OCI-LY1 (cell line): ENCODE data around the gene NTSR1.

Source experiments
- H2AFZ ChIP-seq: fragments of 200-600 bp; sonication (generic), shearing (Covaris generic); 2 replicates; pipeline ENCODE4 v1.6.0; 2014; ENCODE audit warnings: antibody characterized with exemption, mild to moderate bottlenecking, low read length
- H3F3A ChIP-seq: fragments of 200-600 bp; sonication (generic), shearing (Covaris generic); 2 replicates; pipeline ENCODE4 v1.6.0; 2014; ENCODE audit warnings: mild to moderate bottlenecking, antibody characterized with exemption, low read length, moderate library complexity; ENCODE audit not compliant: insufficient read depth
- H3K27ac ChIP-seq: fragments of 200-600 bp; sonication (generic); 2 replicates; pipeline ENCODE4 v1.5.1; 2014; ENCODE audit warnings: low read length, mixed run types, mild to moderate bottlenecking, low read depth; ENCODE audit not compliant: poor library complexity, severe bottlenecking
- H3K27me3 ChIP-seq: fragments of 200-600 bp; sonication (generic); 2 replicates; pipeline ENCODE4 v1.6.0; 2014; ENCODE audit warnings: antibody characterized with exemption, mild to moderate bottlenecking, low read length, moderate library complexity; ENCODE audit not compliant: insufficient read depth
- H3K36me3 ChIP-seq: fragments of 200-600 bp; sonication (generic); 2 replicates; pipeline ENCODE4 v1.6.1; 2014; ENCODE audit warnings: mild to moderate bottlenecking, antibody characterized with exemption, low read length, moderate library complexity, mixed read lengths; ENCODE audit not compliant: insufficient read depth
- H3K4me1 ChIP-seq: fragments of 200-600 bp; sonication (generic); 2 replicates; pipeline ENCODE4 v1.5.1; 2014; ENCODE audit warnings: mild to moderate bottlenecking, low read length, moderate library complexity; ENCODE audit not compliant: insufficient read depth, severe bottlenecking
- H3K4me2 ChIP-seq: fragments of 200-600 bp; sonication (generic), shearing (Covaris generic); 2 replicates; pipeline ENCODE4 v1.6.1; 2014; ENCODE audit warnings: low read length
- H3K4me3 ChIP-seq: fragments of 200-600 bp; sonication (generic); 2 replicates; pipeline ENCODE4 v1.5.1; 2014; ENCODE audit warnings: low read length, low read depth, mild to moderate bottlenecking, mixed read lengths; ENCODE audit not compliant: poor library complexity, severe bottlenecking
- H3K79me2 ChIP-seq: fragments of 200-600 bp; shearing (Covaris generic); 2 replicates; pipeline ENCODE4 v1.6.1; 2016; ENCODE audit warnings: mixed run types, low read length, mixed read lengths; ENCODE audit not compliant: insufficient read depth
- H3K9ac ChIP-seq: fragments of 200-600 bp; sonication (generic), shearing (Covaris generic); 2 replicates; pipeline ENCODE4 v1.6.1; 2014; ENCODE audit warnings: mild to moderate bottlenecking, low read length, mixed read lengths
- H3K9me2 ChIP-seq: fragments of 200-600 bp; sonication (generic), shearing (Covaris generic); 2 replicates; pipeline ENCODE4 v1.6.1; 2014; ENCODE audit warnings: low read depth, mild to moderate bottlenecking, low read length, mixed read lengths
- H3K9me3 ChIP-seq: fragments of 200-600 bp; shearing (Covaris generic); 2 replicates; pipeline ENCODE4 v1.6.1; 2014; ENCODE audit warnings: low read length, mixed read lengths
- H4K20me1 ChIP-seq: fragments of 200-600 bp; sonication (generic), shearing (Covaris generic); 2 replicates; pipeline ENCODE4 v1.6.0; 2016; ENCODE audit warnings: mild to moderate bottlenecking, low read length; ENCODE audit not compliant: insufficient read depth
- CTCF ChIP-seq: fragments of 200-600 bp; sonication (generic), shearing (Covaris generic); IDR thresholded peaks from 2 replicates; pipeline ENCODE4 v1.5.1; 2017; ENCODE audit warnings: mild to moderate bottlenecking, antibody characterized with exemption, low read length, moderate library complexity, mixed read lengths
- EZH2 ChIP-seq: fragments of 200-600 bp; sonication (generic), shearing (Covaris generic); IDR thresholded peaks from 2 replicates; pipeline ENCODE4 v1.8.0; 2017; ENCODE audit warnings: borderline replicate concordance, mixed run types, mild to moderate bottlenecking, antibody characterized with exemption, low read length, moderate library complexity, mixed read lengths

The NTSR1 gene

GRCh38 chr20:62710221-62710885 lies 1.7 kb downstream of the NTSR1 start:
- Histone ChIP-seq H3K4me2 (no peak overlapping the region), H3F3A (no peaks in the 10 kb centered on the region), H3K4me1 (peaks cover 4% of the 10 kb centered on the region), H3K79me2 (no peaks in the 10 kb centered on the region), H3K4me3 (no peak overlapping the region), H3K9ac (no peak overlapping the region), H3K27me3 (no peaks in the 10 kb centered on the region; the same call in 1 of the 2 replicates), H3K9me2 (no peaks in the 10 kb centered on the region), H4K20me1 (no peaks in the 10 kb centered on the region), H3K36me3 (no peaks in the 10 kb centered on the region), H2AFZ (no peak overlapping the region), H3K27ac (no peak overlapping the region), H3K9me3 (no peaks in the 10 kb centered on the region)
- TF ChIP-seq EZH2 (no peak), CTCF (no peak)

GRCh38 chr20:62710886-62711702 lies 2.5 kb downstream of the NTSR1 start:
- no peak overlapping the region for H3K4me3 ChIP-seq
- no peaks in the 10 kb centered on the region for H4K20me1 ChIP-seq
- H3K4me2 ChIP-seq: no peak overlapping the region
- H3K79me2 ChIP-seq: no peaks in the 10 kb centered on the region
- H3K36me3 ChIP-seq: no peaks in the 10 kb centered on the region
- peaks cover 4% of the 10 kb centered on the region for H3K4me1 ChIP-seq
- no peaks in the 10 kb centered on the region for H3F3A ChIP-seq
- H3K9me2 ChIP-seq: no peaks in the 10 kb centered on the region
- no peak overlapping the region for H3K9ac ChIP-seq
- H2AFZ ChIP-seq: no peak overlapping the region
- TF ChIP-seq EZH2: no peak
- no peak for TF ChIP-seq CTCF
- H3K27ac ChIP-seq: no peak overlapping the region
- no peaks in the 10 kb centered on the region; the same call in 1 of the 2 replicates for H3K27me3 ChIP-seq
- no peaks in the 10 kb centered on the region for H3K9me3 ChIP-seq

GRCh38 chr20:62711703-62712101 lies 3.1 kb downstream of the NTSR1 start:
- Histone ChIP-seq H3K36me3 (no peaks in the 10 kb centered on the region), H3F3A (no peaks in the 10 kb centered on the region), H3K27me3 (no peaks in the 10 kb centered on the region; the same call in 1 of the 2 replicates), H3K9me3 (no peaks in the 10 kb centered on the region), H4K20me1 (no peaks in the 10 kb centered on the region), H3K9me2 (no peaks in the 10 kb centered on the region), H3K4me3 (no peak overlapping the region), H3K4me2 (no peak overlapping the region), H3K9ac (no peak overlapping the region), H3K4me1 (peaks cover 4% of the 10 kb centered on the region), H3K27ac (no peak overlapping the region), H2AFZ (no peak overlapping the region), H3K79me2 (no peaks in the 10 kb centered on the region)
- TF ChIP-seq CTCF (no peak), EZH2 (no peak)
